SK-N-DZ (cell line): ENCODE measurements around the gene FAHD1.
"Not testable (repeated sequence)": the region's sequence is repeated elsewhere in the genome, so short reads cannot be mapped to it uniquely, and the experiment has no call there.

ENCODE experiments used
- DNase-seq: peaks from one replicate; pipeline ENCODE4 v3.0.0-alpha.2; 2015; ENCODE audit warnings: low spot score

The FAHD1 gene

DNA sequence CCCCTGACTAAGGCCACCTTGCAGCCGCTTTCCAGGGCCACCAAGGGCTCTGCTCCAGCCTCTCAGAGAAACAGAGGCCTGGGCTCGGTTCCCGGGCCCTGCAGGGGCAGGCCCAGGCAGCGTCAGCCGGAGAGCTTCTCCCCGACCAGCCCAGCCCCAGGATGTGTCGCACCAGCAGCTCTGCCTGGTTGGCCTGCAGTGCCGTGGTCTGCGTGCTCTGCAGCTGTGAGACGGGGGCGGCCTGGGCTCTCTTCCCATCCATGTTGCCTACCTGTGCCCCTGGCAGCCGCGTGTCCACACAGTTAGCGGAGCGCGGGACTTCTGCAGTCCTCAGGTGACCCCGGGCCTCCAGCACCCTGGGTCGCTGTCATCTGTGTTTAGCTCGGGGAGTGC, 38.3 kb upstream of the FAHD1 start:
- no peak for DNase-seq

DNA sequence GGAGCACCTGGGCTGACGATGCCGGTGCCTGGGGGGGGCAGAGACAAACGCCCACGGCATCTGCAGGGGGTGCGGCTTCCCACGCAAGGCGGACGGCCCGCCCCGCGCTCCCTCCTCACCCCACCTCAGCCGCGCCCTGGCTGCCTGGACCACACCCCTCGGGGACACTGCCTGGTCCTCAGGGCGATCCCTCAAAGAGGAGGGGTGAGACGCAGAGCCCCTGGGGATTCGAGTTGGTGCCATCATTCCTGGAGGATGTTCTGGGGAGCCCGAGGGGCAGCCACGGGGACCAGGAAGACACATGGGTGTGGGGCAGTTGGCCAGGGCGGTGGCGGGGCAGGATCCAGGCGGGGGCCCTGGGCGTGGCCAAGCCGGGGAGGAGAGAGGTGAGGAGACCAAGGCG, 37.4 kb upstream of the FAHD1 start:
- DNase-seq, result no peak

DNA sequence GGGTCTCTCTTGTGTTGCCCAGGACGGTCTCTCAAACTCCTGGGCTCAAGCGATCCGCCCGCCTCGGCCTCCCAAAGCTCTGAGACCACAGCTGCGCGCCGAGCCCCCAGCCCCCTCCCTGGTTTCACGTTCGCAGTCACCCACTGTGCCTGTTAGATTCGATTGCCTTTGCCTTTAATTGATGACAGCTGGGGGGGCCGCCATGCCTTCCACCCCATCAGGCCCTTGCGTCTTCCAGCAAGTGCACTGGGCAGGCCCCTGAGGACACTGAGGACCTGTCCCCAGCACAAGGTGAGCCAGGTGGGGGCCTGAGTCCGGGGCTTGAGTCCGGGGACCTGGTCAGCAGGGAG, 36.8 kb upstream of the FAHD1 start:
- DNase-seq, result no peak

DNA sequence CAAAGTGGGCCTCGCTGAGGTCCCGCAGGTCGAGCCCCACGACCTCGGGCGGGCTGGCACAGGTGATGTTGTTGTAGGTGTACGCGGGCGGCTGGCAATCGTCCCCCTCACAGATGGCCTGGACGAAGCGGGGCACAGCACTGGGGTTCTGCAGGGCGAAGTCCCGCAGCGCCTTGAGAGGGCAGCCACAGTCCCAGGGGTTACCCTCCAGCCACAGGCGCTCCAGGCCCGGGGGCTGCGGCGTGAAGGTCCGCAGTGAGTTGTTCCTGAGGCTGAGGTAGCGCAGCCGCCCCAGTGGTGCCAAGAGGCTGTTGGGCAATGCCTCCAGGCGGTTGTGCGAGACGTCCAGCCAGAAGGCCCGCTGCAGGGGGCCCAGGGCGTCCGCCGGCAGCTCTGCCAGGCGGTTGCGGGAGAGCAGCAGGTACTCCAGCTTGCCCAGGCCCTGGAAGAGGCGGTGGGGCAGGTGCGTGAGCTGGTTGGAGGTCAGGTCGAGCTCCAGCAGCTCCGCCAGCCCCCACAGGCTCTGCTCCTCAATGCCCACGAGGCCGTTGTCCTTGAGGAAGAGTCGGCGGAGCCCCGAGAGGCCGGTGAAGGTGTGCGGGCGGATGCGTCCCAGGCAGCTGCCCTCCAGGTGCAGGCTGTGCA, 36.3 kb upstream of the FAHD1 start:
- no peak for DNase-seq

DNA sequence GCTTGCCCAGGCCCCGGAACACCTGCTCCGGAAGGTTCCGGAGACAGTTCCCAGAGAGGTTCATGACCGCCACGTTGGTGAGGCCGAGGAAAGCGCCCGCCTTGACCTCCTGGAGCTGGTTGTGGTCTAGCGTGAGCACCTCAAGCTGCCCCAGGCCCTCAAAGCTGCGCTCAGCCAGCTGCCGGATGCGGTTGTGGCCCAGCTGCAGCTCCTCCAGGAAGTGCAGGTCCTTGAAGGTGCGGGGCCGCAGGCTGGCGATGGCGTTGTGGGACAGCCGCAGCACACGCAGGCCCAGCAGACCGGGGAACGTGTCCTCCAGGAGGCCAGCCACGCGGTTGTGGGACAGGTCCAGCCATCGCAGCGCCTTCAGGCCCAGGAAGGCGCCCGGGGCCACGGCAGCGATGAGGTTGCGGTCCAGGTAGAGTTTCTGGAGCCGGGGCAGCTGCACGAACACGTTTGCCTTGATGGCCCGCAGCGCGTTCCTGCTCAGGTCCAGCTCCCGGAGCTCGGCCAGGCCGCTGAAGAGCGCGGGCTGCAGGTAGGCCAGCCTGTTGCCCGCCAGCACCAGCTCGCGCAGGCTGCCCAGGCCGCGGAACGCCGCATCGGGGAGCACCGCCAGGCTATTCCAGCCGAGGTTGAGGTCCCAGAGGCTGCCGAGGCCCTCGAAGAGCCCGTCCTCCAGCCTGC, 35.6 kb upstream of the FAHD1 start:
- DNase-seq, result no peak

DNA sequence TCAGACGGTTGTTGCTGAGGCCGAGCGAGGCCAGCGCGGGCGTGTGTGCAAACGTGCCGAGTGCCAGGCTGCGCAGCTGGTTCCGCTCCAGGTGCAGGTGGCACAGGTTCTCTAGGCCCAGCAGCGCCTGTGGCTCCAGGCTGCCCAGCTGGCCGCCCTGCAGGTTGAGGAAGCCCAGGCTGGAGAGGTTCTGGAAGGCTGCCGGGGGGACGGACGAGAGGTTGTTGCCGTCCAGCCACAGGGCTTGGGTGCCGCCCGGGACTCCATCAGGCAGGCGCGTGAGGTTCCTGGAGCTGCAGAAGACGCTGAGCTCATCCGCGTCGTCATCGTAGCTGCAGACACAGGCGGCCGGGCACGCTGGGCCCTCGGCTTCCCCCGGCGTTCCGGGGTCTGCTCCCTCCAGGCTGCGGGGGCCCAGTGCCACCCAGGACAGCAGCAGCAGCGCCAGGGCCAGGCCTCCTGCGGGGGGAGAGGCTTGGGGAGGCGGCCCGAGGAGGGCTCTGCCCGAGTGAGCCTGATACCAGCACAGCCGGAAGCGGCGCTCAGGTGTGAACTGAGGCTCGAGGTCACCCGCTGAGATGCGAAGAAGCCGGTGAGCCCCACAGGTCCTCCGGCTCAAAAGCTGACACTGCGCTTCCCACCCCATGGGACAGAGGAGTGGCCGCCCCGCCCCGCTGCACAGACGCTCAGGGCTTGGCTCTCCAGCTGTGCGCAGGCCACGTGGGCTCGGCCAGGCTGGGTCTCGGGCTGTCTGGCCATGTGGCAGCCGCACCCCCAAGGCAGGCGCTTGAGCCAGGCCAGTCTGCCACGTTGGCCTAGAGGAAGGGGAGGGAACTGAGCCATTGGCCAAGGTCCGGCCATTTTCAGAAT, 34.8 kb upstream of the FAHD1 start:
- DNase-seq, result no peak

DNA sequence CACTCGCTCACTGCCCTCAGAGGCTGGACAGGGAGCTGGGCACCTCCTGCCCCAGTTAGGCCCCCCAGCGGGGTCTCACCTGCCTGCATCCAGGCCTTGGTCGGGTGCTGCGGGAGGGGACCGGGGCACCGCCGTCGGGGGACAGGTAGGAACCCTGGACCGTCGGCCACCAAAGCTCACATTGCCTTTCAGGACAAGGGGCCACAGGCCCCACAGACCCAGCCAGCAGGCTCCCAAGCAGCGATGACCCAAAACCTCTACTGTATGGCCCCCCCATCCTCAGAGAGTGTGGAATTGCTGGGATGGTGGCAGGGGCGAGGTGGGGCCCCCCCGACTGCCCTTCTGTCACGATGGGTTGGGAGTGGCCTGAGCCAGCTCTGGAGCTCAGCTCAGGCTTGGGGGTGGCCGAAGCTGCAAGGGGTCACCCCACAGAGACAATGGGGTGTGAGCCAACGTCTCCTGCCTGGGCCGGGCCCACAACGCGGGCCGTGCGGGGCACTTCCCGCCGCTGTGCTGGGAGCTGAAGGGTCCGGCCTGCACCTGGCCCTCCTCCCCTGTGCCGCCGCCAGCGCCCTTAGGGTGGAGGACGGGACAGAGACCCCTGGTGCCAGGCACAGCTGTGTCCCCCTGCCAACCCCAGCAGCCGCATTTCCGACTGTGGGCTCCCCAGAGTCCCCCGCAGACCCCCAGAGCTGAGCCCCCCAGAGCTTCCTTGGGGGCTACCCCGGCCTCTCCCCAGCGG, 34.0 kb upstream of the FAHD1 start:
- no peak for DNase-seq

DNA sequence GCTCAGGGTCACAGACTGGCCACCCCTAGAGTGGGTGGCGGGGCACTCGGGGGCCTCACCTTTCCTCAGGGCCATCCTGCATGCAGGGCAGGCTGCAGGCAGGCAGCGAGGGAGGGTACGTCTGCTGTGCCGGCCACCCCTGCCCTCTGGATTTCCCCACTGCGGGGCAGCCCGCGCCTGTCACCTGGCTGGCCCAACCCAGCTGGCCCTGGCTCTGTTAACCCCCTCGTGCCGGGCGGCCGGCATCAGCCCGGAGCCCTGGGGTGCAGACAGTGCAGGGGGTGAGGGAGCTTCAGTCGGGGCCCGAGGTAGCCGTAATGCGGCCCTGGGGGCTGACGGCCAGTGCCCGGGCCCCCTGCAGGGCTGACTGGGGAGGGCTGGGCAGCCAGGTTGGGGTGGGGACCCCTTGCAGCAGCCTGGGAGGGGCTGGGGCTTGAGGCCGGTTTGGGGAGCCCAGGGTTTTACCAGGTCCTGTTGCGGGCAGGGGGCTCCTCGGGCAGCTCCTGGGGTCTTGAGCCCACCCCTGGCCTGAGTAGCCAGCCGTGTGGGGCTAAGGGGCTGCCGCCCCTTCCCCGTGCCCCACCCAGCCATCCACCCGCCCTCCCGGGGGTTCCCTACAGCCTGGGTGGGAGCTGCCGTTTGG, 33.3 kb upstream of the FAHD1 start, which contains the start of gene IGFALS:
Gene IGFALS (minus strand): TSS at position 128 of the 643 bp plus-strand sequence. CDS start 53 bp downstream, at position 75.
- DNase-seq, result no peak

DNA sequence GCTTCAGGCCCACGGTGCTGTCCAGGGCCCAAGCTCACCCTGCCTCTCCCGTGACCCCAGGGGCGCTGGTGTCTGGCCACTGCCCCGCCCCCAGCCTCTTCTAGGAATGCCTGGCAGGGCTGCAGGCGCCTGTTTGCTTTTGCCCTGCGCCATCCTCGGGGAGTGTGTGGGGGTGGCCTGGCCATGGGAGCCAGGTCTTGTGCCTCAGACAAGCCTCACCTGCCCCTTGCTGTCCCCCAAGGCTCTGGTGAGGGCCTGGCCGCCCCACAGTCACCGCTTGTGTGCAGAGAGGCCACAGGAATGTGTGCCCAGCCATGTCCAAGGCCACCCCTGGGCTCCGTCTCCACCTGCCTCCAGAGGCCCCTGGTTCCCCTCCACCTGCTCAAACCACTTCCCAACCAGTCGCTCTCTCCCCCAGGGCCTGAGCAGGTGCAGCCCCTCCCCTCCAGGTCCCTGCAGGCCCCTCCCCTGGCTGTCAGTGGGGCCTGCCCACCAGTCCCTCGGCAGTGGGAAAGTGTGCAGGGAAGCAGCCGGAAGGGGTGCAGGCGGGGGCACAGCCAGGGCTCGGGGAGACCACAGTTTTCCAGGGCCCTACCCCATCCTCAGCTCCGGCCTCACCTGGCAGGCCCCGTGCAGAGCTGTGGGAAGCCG, 32.7 kb upstream of the FAHD1 start:
- DNase-seq, result no peak

DNA sequence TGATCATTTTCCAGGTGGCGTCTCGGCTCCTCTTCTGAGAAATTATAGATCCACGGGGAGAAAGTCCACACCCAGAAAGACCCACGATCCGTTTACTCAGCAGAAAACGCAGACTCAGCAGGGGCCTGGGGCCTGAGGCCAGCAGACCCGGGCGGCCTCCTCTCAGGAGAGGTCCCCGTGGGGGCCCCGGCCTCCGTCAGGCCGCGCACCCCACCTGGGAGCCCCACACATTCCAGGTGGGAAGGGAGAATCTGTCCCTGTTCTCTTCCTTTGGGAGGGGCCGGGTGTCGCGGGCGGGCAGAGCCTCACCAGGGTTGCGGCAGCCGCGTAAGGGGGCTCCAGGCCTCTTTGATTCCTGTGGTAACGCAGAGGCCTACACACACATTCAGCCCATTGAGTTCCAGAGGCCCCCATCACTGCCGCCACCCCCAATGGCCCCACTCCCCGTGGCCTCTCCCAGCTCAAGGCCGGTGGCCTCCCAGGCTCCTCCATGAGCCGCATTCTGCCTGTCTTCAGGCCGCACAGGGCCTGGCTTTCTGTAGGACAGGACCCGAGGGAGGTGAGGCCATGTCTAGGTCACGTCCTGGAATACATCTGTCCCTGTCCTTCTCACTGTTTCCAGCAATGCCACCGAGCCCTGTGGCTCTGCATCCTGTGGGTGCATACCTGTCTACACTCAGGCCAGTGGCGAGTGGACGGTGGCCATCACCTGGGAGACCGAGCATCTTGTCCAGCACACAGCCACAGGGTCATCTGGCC, 31.9 kb upstream of the FAHD1 start:
- no peak for DNase-seq

DNA sequence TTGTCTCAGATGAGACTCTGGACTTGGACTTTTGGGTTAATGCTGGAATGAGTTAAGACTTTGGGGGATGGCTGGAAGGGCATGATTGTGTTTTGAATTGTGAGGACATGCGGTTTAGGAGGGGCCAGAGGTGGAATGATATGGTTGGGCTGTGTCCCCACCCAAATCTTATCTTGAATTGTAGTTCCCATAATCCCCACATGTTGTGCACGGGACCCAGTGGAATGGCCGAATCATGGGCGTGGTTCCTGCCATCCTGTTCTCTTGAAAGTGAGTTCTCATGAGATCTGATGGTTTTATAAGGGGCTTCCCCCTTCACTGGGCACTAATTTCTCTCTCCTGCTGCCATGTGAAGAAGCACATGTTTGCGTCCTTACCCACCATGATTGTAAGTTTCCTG, 27.7 kb upstream of the FAHD1 start:
- not testable (repeated sequence) for DNase-seq

DNA sequence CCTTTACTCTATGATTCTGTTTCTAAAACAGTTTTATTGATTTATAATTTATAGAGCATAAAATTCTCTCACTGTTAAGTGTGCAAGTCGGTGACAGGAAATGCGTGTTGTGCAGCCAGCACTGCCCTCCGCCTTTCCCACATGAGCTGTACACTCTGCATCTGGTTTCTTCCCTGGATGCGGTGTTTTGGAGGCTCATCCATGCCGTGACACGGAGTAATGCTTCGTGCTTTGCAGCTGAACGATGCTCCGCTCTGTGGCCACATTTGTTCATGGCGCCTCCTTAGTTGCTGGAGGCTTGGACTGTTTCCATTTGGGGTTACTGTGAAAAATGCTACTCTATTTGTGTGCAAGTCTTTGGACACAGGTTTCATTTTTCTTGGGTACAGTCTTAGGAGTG, 26.3 kb upstream of the FAHD1 start:
- no peak for DNase-seq

DNA sequence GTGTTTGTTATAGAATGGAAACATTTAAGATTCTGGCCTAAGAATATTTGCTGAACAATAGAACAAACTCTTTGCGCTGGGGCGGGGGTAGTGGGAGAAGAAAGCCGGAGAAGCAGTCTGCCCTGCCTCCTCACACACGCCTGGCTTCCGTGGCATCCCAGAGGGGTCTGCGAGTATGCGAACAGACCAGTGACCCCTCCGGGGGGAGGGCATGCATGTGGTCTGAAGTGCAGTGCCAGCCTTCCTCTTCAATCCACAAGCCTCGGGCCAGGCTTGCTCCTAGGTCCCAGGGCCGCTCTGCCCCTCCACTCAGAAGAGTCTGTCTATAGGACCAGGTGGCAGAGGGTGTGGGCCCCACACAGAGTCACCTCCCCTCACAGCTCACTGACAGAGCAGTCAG, 19.4 kb upstream of the FAHD1 start:
- no peak for DNase-seq

DNA sequence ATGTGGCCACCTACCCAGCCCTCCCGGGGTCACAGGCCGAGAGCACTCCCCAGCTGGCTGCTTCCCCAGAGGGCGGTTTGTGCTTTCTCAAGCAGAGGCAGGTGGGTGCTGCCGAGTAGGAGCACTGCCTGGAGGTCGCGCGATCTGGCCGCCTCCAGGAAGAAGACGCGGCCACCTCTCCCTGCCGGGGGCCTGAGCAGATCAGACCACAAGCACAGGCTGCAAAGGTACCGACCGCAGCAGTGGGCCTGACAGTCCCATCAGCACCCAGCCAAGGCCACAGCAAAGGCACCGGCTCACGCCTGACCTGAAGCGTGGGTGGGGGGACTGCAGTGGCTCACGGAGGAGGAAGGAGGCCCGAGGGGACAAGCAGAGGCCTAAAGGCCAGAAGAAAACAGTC, 18.3 kb upstream of the FAHD1 start:
- DNase-seq, result no peak

DNA sequence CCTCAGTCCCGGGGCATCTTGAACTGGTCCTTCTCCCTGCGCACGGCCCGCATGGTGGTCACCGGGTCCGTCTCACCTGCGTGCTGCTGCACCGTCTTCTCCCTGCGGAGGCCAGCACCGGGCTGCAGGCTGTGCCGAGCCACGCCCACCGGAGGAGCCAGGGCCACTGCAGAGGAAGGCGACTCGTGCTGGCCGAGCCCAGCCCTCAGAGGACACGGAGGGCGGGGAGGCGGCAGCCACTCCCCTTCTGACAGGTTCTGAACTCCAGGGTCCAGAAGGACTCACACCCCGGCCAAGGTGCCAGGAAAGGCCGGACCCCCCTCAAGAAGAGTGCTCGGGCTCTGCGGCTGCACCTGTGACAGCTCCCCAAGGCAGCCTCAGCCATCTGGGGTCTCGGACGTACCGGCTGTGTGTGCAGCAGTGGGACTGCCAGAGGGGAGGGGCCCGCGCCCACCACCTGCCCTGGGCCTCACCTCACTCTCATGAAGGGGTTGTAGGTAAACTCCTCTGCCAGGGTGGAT, 17.7 kb upstream of the FAHD1 start:
- DNase-seq, result no peak

DNA sequence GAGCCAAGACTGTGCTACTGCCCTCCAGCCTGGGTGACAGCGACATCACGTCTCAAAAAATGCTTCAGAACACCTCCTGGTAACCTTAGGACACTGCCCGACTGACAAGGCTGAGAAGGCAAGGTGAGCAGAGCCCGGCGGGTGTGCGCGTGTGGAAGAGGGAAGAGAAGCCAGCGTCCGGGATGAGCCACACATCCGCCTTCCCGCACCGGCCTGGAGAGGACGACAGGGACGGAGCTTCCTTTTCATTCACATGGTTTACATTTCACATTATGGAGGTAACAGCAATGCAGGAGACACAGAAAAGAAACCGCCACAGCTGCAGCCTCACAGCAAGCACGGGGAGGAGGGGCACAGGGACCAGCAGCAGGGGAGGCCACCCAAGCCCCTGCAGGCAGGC, 16.9 kb upstream of the FAHD1 start:
- DNase-seq, result no peak

DNA sequence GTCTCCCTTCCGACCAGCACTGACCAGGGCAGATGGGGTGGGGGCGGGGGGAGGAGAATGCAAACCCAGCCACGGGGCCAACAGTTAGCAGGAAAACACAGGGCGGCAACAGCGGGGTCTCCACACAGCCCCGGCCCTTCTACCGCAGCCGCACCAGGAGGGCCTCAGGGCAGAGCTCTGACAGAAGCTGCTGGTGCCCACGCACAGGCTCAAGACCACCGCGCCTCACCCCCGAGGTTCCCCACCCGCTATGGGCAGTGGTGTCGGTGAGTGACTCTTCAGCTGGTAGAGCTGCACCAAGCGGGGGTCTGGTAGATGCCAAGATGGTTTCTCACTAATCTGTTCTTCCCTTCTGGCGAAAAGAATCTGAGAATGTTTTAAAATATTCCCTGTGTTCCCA, 16.5 kb upstream of the FAHD1 start:
- DNase-seq, result no peak

DNA sequence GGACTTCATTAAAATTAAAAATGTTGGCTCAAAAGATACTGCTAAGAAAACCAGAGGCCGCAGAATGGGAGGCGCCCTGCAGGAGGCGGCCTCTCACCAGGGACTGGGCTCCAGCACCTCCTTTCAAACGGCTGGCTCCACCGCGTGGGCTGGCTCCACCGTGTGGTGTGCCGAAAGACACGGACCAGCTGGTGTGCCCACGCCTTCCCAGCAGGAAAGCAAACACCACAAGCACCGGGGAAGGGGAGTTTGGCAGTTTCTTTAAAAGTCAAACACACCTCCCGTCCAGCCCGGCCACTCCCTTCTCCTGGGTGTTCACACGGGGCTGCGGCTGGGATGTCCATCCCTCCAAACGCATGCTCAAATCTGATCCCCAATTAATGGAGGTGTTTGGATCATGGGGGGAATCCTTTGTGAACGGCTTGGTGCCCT, 14.3 kb upstream of the FAHD1 start:
- peak; percentile 50 for DNase-seq

DNA sequence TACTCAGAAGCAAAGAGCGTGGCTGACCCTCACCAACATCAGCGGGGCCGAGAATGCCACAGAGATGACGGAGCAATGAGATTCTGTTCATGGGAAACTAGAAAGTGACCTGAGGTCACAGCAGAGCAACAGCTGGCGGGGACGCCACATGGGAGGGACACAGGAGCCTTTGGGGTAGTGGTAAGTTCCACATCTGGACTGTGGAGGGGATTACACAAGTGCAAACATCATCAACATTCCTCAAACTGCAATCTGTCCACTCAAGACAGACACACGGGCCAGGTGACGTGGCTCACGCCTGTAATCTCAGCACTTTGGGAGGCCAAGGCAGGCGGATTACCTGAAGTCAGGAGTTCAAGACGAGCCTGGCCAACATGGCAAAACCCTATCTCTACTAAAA, 11.5 kb upstream of the FAHD1 start:
- no peak for DNase-seq
